ENCODE measurements around the gene TSC1.

- TF ChIP-seq CTCF (IDR thresholded peaks at IDR 0.05; ENCODE audit: poor library complexity) (no peak), EZH2 (IDR thresholded peaks at IDR 0.05; ENCODE audit: borderline replicate concordance) (no peak)
Measured at GRCh38 chr9:132846918-132847515, 97.4 kb downstream of the TSC1 start.
